Measurements from ENCODE around the gene NANOS2. TPM values are rescaled to one million over a fixed set of nuclear protein-coding genes. Genes with fewer than 3 reads are reported as not detected.

The NANOS2 gene
- total RNA-seq, 1 donor from 2014 or later = not detected

- no peaks in the 10 kb centered on the region for H3K4me1 Mint-ChIP-seq (ENCODE audit: unreplicated experiment)
- H3K27ac Mint-ChIP-seq (ENCODE audit: unreplicated experiment) = no peak overlapping the region
- H3K27me3 Mint-ChIP-seq (ENCODE audit: unreplicated experiment) = peaks cover 22% of the 10 kb centered on the region
These were observed 24.2 kb upstream of the NANOS2 start for GRCh38 chr19:45938733-45939319.

GRCh38 chr19:45935267-45935666 is 20.7 kb upstream of the NANOS2 start:
- Mint-ChIP-seq H3K4me3 (ENCODE audit: unreplicated experiment) (no peak overlapping the region), H3K27me3 (ENCODE audit: unreplicated experiment) (peaks cover 42% of the 10 kb centered on the region), H3K27ac (ENCODE audit: unreplicated experiment) (no peak overlapping the region), H3K9me3 (ENCODE audit: unreplicated experiment) (no peaks in the 10 kb centered on the region), H3K4me1 (ENCODE audit: unreplicated experiment) (no peaks in the 10 kb centered on the region), H3K36me3 (ENCODE audit: unreplicated experiment) (no peaks in the 10 kb centered on the region)
- TF ChIP-seq CTCF (IDR thresholded peaks at IDR 0.05) = no peak
- no peak for DNase-seq (ENCODE audit: extremely low spot score, unreplicated experiment)

More at GRCh38 chr19:45938733-45939319, 24.2 kb upstream of the NANOS2 start:
- Mint-ChIP-seq H3K4me3 (ENCODE audit: unreplicated experiment) (no peak overlapping the region), H3K9me3 (ENCODE audit: unreplicated experiment) (no peaks in the 10 kb centered on the region), H3K36me3 (ENCODE audit: unreplicated experiment) (no peaks in the 10 kb centered on the region)
- DNase-seq (ENCODE audit: extremely low spot score, unreplicated experiment) = no peak
- TF ChIP-seq CTCF (IDR thresholded peaks at IDR 0.05) = no peak

- no peaks in the 10 kb centered on the region for H3K9me3 Mint-ChIP-seq (ENCODE audit: unreplicated experiment)
- peaks cover 45% of the 10 kb centered on the region for H3K27me3 Mint-ChIP-seq (ENCODE audit: unreplicated experiment)
- no peaks in the 10 kb centered on the region for H3K4me1 Mint-ChIP-seq (ENCODE audit: unreplicated experiment)
- DNase-seq (ENCODE audit: extremely low spot score, unreplicated experiment) = no peak
- no peak for TF ChIP-seq CTCF (IDR thresholded peaks at IDR 0.05)
- no peak overlapping the region for H3K4me3 Mint-ChIP-seq (ENCODE audit: unreplicated experiment)
- no peak overlapping the region for H3K27ac Mint-ChIP-seq (ENCODE audit: unreplicated experiment)
- H3K36me3 Mint-ChIP-seq (ENCODE audit: unreplicated experiment) = no peaks in the 10 kb centered on the region
These were observed 20.1 kb upstream of the NANOS2 start for GRCh38 chr19:45934551-45935230.

GRCh38 chr19:45933759-45934158 is 19.2 kb upstream of the NANOS2 start:
- H3K27me3 Mint-ChIP-seq (ENCODE audit: unreplicated experiment) = peaks cover 49% of the 10 kb centered on the region
- no peak for TF ChIP-seq CTCF (IDR thresholded peaks at IDR 0.05)

GRCh38 chr19:45931055-45931454 is 16.5 kb upstream of the NANOS2 start:
- DNase-seq (ENCODE audit: extremely low spot score, unreplicated experiment) = no peak
- no peak for TF ChIP-seq CTCF (IDR thresholded peaks at IDR 0.05)
- no peak overlapping the region for H3K27ac Mint-ChIP-seq (ENCODE audit: unreplicated experiment)
- no peaks in the 10 kb centered on the region for H3K36me3 Mint-ChIP-seq (ENCODE audit: unreplicated experiment)
- H3K9me3 Mint-ChIP-seq (ENCODE audit: unreplicated experiment) = no peaks in the 10 kb centered on the region
- peaks cover 44% of the 10 kb centered on the region for H3K27me3 Mint-ChIP-seq (ENCODE audit: unreplicated experiment)
- peaks cover 7% of the 10 kb centered on the region for H3K4me1 Mint-ChIP-seq (ENCODE audit: unreplicated experiment)
- no peak overlapping the region for H3K4me3 Mint-ChIP-seq (ENCODE audit: unreplicated experiment)

More at GRCh38 chr19:45933759-45934158, 19.2 kb upstream of the NANOS2 start:
- Mint-ChIP-seq H3K4me1 (ENCODE audit: unreplicated experiment) (no peaks in the 10 kb centered on the region), H3K4me3 (ENCODE audit: unreplicated experiment) (no peak overlapping the region), H3K27ac (ENCODE audit: unreplicated experiment) (no peak overlapping the region), H3K36me3 (ENCODE audit: unreplicated experiment) (no peaks in the 10 kb centered on the region), H3K9me3 (ENCODE audit: unreplicated experiment) (no peaks in the 10 kb centered on the region)
- no peak for DNase-seq (ENCODE audit: extremely low spot score, unreplicated experiment)
